BLaER1 treated with 17β-estradiol and CSF1 and Interleukin-3, amounts not matched to agents 10 nM and 100 nM (cell line): ENCODE data around the gene DNER.
A peak's percentile ranks its signal among the peaks of the same experiment; 100 is the strongest.

Source experiments
- H3K27ac ChIP-seq, 11 experiments: shearing (Covaris generic); formaldehyde crosslinking; 2 replicates each; pipeline ENCODE4 v1.8.1; 2022
- H3K27me3 ChIP-seq, 11 experiments: shearing (Covaris generic); formaldehyde crosslinking; 2 replicates each; pipeline ENCODE4 v1.8.1; 2022
- H3K36me3 ChIP-seq, 11 experiments: shearing (Covaris generic); formaldehyde crosslinking; 2 replicates each; pipeline ENCODE4 v1.8.1; 2022
- H3K4me1 ChIP-seq, 10 experiments: shearing (Covaris generic); formaldehyde crosslinking; 2 replicates each; pipeline ENCODE4 v1.8.1; 2022
- H3K4me2 ChIP-seq, 11 experiments: shearing (Covaris generic); formaldehyde crosslinking; 2 replicates each; pipeline ENCODE4 v1.8.1; 2022
- H3K4me3 ChIP-seq, 10 experiments: shearing (Covaris generic); formaldehyde crosslinking; 2 replicates each; pipeline ENCODE4 v1.8.1; 2022
- H3K9ac ChIP-seq, 11 experiments: shearing (Covaris generic); formaldehyde crosslinking; 2 replicates each; pipeline ENCODE4 v1.8.1; 2022
- H3K9me3 ChIP-seq, 11 experiments: shearing (Covaris generic); formaldehyde crosslinking; replicated peaks in 1 of 11; 2 replicates each; pipeline ENCODE4 v1.8.1; 2022
- H4K20me1 ChIP-seq, 11 experiments: shearing (Covaris generic); formaldehyde crosslinking; 2 replicates each; pipeline ENCODE4 v1.8.1; 2022
- Cebpa-rat ChIP-seq, 11 experiments: shearing (Covaris generic); IDR thresholded peaks; 2 replicates each; pipeline ENCODE4 v1.8.1; 2022

Gene DNER

DNA sequence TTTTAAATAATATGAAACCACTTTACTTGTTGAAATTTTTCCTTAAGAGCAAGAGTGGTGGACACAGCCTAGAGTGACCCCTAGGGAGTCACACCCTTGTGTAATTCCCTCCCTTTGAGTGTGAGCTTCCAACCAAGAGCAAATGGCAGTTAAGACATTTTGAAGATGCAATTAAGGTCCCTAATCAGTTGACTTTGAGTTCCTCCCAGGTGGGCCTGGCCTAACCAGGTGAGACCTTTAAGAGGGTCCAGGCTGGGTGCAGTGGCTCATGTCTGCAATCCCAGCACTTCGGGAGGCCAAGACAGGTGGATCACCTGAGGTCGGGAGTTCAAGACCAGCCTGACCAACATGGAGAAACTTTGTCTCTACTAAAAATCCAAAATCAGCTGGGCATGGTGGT is 299.7 kb downstream of the DNER start:
- H3K36me3 ChIP-seq, result peaks cover 0 to 8% (median 0%) of the 10 kb centered on the region in 11 experiments; a peak in 2 of 22 replicates
- H3K4me1 ChIP-seq, result peaks cover 21 to 94% (median 65%) of the 10 kb centered on the region in 10 experiments
- H3K4me3 ChIP-seq, result no peak overlapping the region
- H3K4me2 ChIP-seq, result peak overlapping the region in 8 of 11 experiments; percentile 61 to 89 (median 78); a peak in 15 of 22 replicates
- no peaks in the 10 kb centered on the region for H3K27me3 ChIP-seq
- TF ChIP-seq Cebpa-rat (IDR thresholded peaks at IDR 0.05), result no peak
- no peaks in the 10 kb centered on the region for H4K20me1 ChIP-seq
- peak overlapping the region in 8 of 11 experiments; percentile 71 to 87 (median 81); a peak in 14 of 22 replicates for H3K9ac ChIP-seq
- H3K27ac ChIP-seq, result peak overlapping the region; percentile 65 to 100 (median 95); a peak in 21 of 22 replicates
- peaks cover 0 to 28% (median 10%) of the 10 kb centered on the region in 11 experiments; a peak in 15 of 22 replicates for H3K9me3 ChIP-seq

DNA sequence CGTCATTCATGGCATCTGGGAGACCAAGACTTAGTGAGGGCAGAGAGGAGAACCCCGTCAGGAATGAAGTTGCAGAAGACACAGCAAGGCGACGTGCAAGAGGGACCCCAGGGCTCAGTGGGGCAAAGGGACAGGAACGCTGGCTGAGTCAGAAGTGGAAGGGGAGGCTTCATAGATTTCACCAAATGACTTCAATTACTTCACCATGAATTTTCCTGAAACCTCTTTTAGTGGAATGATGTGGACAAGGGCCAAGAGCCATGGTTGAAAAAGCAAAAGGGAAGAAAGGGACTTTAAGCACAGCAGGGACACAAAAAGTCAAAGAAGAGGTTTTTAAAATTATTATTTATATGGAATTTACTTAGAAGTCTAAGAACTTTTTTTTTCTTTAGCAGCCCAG is 301.7 kb downstream of the DNER start:
- Histone ChIP-seq H3K4me3 (no peak overlapping the region), H3K4me2 (peak overlapping the region in 6 of 11 experiments; percentile 3 to 44 (median 35); a peak in 9 of 22 replicates), H3K36me3 (peaks cover 0 to 8% (median 0%) of the 10 kb centered on the region in 11 experiments; a peak in 2 of 22 replicates), H3K27me3 (no peaks in the 10 kb centered on the region), H3K9me3 (peaks cover 0 to 27% (median 10%) of the 10 kb centered on the region in 11 experiments; a peak in 15 of 22 replicates), H3K27ac (peak overlapping the region in 9 of 11 experiments; percentile 5 to 100 (median 51); a peak in 12 of 22 replicates), H3K9ac (0 out of 22 replicates have a peak overlapping the region, but pooled peaks of 1 of the 11 experiments have one; percentile 15), H4K20me1 (no peaks in the 10 kb centered on the region), H3K4me1 (peaks cover 21 to 94% (median 75%) of the 10 kb centered on the region in 10 experiments)
- TF ChIP-seq Cebpa-rat (IDR thresholded peaks at IDR 0.05), result no peak

DNA sequence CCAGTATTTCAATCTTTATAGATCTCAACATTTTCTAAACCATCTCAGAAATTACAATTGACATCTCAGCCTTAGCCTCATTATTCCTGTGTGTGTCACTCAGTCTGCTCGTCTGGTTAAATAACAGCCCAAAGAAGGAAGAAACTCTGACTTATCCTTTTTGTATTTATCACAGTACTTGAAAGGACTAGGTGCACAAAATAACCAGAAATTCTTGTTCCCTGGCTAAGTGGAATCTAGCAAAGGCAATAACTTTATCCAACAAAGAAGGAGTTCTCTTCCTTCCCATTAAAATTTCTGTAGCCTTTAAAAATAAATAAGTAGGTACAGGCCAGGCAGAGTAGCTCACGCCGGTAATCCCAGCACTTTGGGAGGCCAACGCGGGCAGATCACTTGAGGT is 303.4 kb downstream of the DNER start:
- Histone ChIP-seq H3K4me3 (no peak overlapping the region), H3K4me1 (peaks cover 8 to 99% (median 72%) of the 10 kb centered on the region in 10 experiments), H3K27me3 (no peaks in the 10 kb centered on the region), H3K9ac (peak overlapping the region in 2 of 11 experiments; percentile 1 to 47; a peak in 2 of 22 replicates), H3K27ac (peak overlapping the region in 7 of 11 experiments; percentile 33 to 100 (median 98); a peak in 13 of 22 replicates), H3K36me3 (peaks cover 0 to 8% (median 0%) of the 10 kb centered on the region in 11 experiments; a peak in 3 of 22 replicates), H3K4me2 (peak overlapping the region in 5 of 11 experiments; percentile 0 to 53 (median 25); a peak in 6 of 22 replicates), H4K20me1 (no peaks in the 10 kb centered on the region), H3K9me3 (peaks cover 0 to 27% (median 10%) of the 10 kb centered on the region in 11 experiments; a peak in 15 of 22 replicates)
- TF ChIP-seq Cebpa-rat (IDR thresholded peaks at IDR 0.05), result no peak

DNA sequence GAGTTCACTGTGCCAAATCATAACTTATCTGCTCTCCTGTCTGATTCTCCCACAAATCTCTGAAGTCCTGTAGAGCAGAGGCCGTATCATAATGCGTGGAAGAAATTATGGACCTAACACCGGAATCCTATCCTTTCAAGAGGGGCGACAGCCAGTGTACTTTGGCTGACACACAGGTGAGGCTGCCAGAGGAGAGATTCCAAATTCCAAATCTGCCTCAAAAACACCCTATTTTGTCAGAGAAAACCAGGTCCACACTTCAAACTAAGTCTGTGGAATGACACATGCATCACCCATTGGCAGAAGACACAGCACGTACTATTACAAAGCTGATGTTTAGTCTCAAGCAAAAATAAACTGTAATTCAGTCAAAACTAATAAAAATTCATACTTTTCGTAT is 304.1 kb downstream of the DNER start:
- no peak for TF ChIP-seq Cebpa-rat (IDR thresholded peaks at IDR 0.05)
- H3K27ac ChIP-seq, result peak overlapping the region in 10 of 11 experiments; percentile 21 to 100 (median 96); a peak in 18 of 22 replicates

DNA sequence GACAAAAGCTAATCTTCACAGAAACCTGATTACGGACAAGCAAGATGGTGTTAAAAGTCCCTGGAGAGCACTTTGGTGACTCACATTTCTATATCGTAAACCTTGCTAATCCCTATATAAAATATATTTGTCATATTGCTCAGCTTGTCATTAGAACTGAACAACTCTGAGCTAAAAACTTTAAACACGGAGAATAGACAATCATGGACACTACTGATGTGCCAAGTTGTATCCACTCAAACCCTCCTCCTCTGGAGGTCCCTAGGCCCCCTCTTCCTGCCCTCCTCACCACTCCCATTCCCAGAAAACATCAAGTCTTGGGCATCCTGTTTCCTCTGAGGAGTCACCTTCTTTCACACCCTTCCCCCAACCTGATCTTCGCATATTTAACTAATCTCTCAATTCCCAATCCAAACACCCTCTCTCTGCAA is 304.6 kb downstream of the DNER start:
- Histone ChIP-seq H3K4me1 (peaks cover 0 to 99% (median 62%) of the 10 kb centered on the region in 10 experiments; a peak in 18 of 20 replicates), H3K9me3 (peaks cover 0 to 23% (median 7%) of the 10 kb centered on the region in 11 experiments; a peak in 14 of 22 replicates), H3K27me3 (no peaks in the 10 kb centered on the region), H3K9ac (peak overlapping the region in 6 of 11 experiments; percentile 76 to 95 (median 87); a peak in 12 of 22 replicates), H4K20me1 (no peaks in the 10 kb centered on the region), H3K27ac (peak overlapping the region in 10 of 11 experiments; percentile 21 to 100 (median 96); a peak in 20 of 22 replicates), H3K4me2 (peak overlapping the region in 8 of 11 experiments; percentile 58 to 86 (median 80); a peak in 15 of 22 replicates), H3K36me3 (peaks cover 0 to 8% (median 0%) of the 10 kb centered on the region in 11 experiments; a peak in 3 of 22 replicates), H3K4me3 (no peak overlapping the region)
- no peak for TF ChIP-seq Cebpa-rat (IDR thresholded peaks at IDR 0.05)

More for the DNA sequence above, 304.1 kb downstream of the DNER start:
- no peak overlapping the region for H3K4me3 ChIP-seq
- peaks cover 2 to 99% (median 67%) of the 10 kb centered on the region in 10 experiments; a peak in 19 of 20 replicates for H3K4me1 ChIP-seq
- no peaks in the 10 kb centered on the region for H4K20me1 ChIP-seq
- H3K9ac ChIP-seq, result peak overlapping the region in 6 of 11 experiments; percentile 76 to 95 (median 87); a peak in 10 of 22 replicates
- peaks cover 0 to 27% (median 10%) of the 10 kb centered on the region in 11 experiments; a peak in 15 of 22 replicates for H3K9me3 ChIP-seq
- H3K4me2 ChIP-seq, result peak overlapping the region in 8 of 11 experiments; percentile 58 to 86 (median 80); a peak in 14 of 22 replicates
- H3K27me3 ChIP-seq, result no peaks in the 10 kb centered on the region
- H3K36me3 ChIP-seq, result peaks cover 0 to 8% (median 0%) of the 10 kb centered on the region in 11 experiments; a peak in 3 of 22 replicates

DNA sequence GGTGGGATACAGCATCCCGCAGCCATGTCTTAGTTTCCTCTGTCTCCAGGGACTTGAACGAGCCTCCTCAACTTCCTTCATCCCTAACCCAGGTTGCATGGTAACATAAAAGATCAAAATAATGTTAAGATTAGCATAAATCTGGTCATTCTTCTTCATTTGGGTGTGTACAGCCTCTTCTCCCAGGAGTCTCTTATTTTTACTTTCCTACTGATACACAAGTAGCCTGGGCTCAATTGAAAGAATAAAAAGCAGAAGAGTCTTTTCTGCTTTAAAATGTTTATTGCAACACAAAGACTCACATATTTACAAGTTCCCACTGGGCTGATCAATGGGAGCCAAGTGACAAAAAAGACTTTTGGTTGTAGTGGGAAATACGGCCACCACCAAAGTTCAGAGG is 305.4 kb downstream of the DNER start:
- Histone ChIP-seq H4K20me1 (no peaks in the 10 kb centered on the region), H3K4me2 (peak overlapping the region in 10 of 11 experiments; percentile 3 to 86 (median 80); a peak in 19 of 22 replicates), H3K36me3 (peaks cover 0 to 8% (median 0%) of the 10 kb centered on the region in 11 experiments; a peak in 3 of 22 replicates), H3K9ac (peak overlapping the region in 9 of 11 experiments; percentile 34 to 95 (median 84); a peak in 16 of 22 replicates), H3K9me3 (peaks cover 0 to 21% (median 0%) of the 10 kb centered on the region in 11 experiments; a peak in 10 of 22 replicates), H3K27ac (peak overlapping the region; percentile 34 to 100 (median 96); a peak in 21 of 22 replicates), H3K27me3 (no peaks in the 10 kb centered on the region), H3K4me3 (no peak overlapping the region), H3K4me1 (peaks cover 0 to 99% (median 57%) of the 10 kb centered on the region in 10 experiments; a peak in 18 of 20 replicates)
- TF ChIP-seq Cebpa-rat (IDR thresholded peaks at IDR 0.05), result no peak

DNA sequence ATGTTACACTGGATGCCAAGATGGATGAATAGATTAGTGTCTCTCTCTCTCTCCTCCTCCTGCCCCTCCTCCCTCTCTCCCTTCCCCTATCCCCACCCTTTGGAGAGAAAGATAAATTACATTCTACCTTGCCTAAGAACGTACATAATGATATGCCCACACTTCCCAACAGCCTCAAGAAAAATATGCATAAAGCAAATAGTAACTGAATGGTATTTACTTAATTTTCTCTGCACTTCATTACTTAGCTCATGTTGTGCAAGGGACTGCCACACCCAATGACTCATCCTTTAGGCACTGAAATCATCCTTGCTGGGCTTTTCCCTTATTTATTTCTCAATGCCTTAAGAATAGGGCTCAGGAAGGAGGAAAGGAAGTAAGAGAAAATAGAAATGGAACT is 306.0 kb downstream of the DNER start:
- Histone ChIP-seq H4K20me1 (no peaks in the 10 kb centered on the region), H3K36me3 (peaks cover 0 to 8% (median 0%) of the 10 kb centered on the region in 11 experiments; a peak in 3 of 22 replicates), H3K9ac (peak overlapping the region in 9 of 11 experiments; percentile 34 to 95 (median 84); a peak in 15 of 22 replicates), H3K27me3 (no peaks in the 10 kb centered on the region), H3K4me1 (peaks cover 0 to 98% (median 53%) of the 10 kb centered on the region in 10 experiments; a peak in 18 of 20 replicates), H3K4me3 (no peak overlapping the region), H3K9me3 (peaks cover 0 to 24% (median 0%) of the 10 kb centered on the region in 11 experiments; a peak in 9 of 22 replicates), H3K4me2 (peak overlapping the region in 10 of 11 experiments; percentile 3 to 86 (median 80); a peak in 19 of 22 replicates), H3K27ac (peak overlapping the region; percentile 34 to 100 (median 96); a peak in 21 of 22 replicates)
- TF ChIP-seq Cebpa-rat (IDR thresholded peaks at IDR 0.05), result peak in 8 of 11 experiments; percentile 26 to 98 (median 88); a peak in 12 of 22 replicates

DNA sequence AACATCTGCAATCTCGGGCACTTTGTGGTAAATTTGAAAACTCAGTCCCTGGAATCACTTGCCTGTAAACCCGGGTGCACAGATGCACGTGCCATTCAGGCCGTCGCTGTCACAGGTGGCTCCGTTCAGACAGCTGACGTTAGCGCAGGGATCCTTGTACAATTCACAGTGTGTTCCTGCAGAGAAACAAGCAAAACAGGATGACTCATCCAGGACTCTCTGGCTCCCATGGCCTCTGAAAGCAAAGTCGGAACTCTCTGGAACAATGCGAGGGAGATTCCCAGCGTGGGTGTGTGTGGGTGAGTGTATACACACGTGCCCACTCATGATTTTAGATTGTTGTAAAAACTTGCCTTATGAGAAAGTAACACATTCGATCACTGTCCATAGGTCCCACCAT is 307.2 kb downstream of the DNER start:
- peak overlapping the region in 7 of 11 experiments; percentile 44 to 86 (median 81); a peak in 13 of 22 replicates for H3K4me2 ChIP-seq
- H3K9ac ChIP-seq, result peak overlapping the region in 7 of 11 experiments; percentile 61 to 95 (median 86); a peak in 12 of 22 replicates
- H3K27ac ChIP-seq, result peak overlapping the region in 10 of 11 experiments; percentile 68 to 100 (median 96); a peak in 18 of 22 replicates
- peaks cover 0 to 5% (median 0%) of the 10 kb centered on the region in 11 experiments; a peak in 3 of 22 replicates for H3K36me3 ChIP-seq
- H3K4me1 ChIP-seq, result peaks cover 0 to 94% (median 48%) of the 10 kb centered on the region in 10 experiments; a peak in 18 of 20 replicates
- no peak for TF ChIP-seq Cebpa-rat (IDR thresholded peaks at IDR 0.05)
- H3K4me3 ChIP-seq, result no peak overlapping the region
- no peaks in the 10 kb centered on the region for H3K27me3 ChIP-seq
- peaks cover 0 to 25% (median 0%) of the 10 kb centered on the region in 11 experiments; a peak in 9 of 22 replicates for H3K9me3 ChIP-seq
- H4K20me1 ChIP-seq, result no peaks in the 10 kb centered on the region
